Thymus (tissue), 11 donors: ENCODE data around the gene CDAN1. TPM values are rescaled to one million over a fixed set of nuclear protein-coding genes. Genes with fewer than 3 reads are reported as not detected.
"Not testable (repeated sequence)": the region's sequence is repeated elsewhere in the genome, so short reads cannot be mapped to it uniquely, and the experiment has no call there.

Experiments
- DNase-seq, 9 donors: peaks; one replicate each; pipeline ENCODE4 v3.0.0-alpha.2; 2013; ENCODE audit warnings: low spot score in 9 of 9, low read depth in 6 of 9, missing footprints in 1 of 9
- H3K27ac ChIP-seq, 2 donors: one replicate each; pipeline ENCODE4 v1.5.1; 2013; ENCODE audit warnings: control low read depth in 1 of 2, low read depth in 1 of 2, low read length in 1 of 2, mild to moderate bottlenecking in 1 of 2, moderate library complexity in 1 of 2
- H3K27me3 ChIP-seq, 2 donors: one replicate each; pipeline ENCODE4 v1.5.1; 2013; ENCODE audit warnings: low read length in 1 of 2; ENCODE audit not compliant: control insufficient read depth in 2 of 2, insufficient read depth in 1 of 2
- H3K36me3 ChIP-seq, 2 donors: one replicate each; pipeline ENCODE4 v1.5.1; 2013; ENCODE audit warnings: low read length in 1 of 2, mild to moderate bottlenecking in 1 of 2, moderate library complexity in 1 of 2; ENCODE audit not compliant: control insufficient read depth in 2 of 2, insufficient read depth in 2 of 2
- H3K4me1 ChIP-seq, 2 donors: one replicate each; pipeline ENCODE4 v1.5.1; 2013; ENCODE audit warnings: low read length in 2 of 2; ENCODE audit not compliant: control insufficient read depth in 2 of 2, insufficient read depth in 2 of 2
- H3K4me3 ChIP-seq, 2 donors: one replicate each; pipeline ENCODE4 v1.5.1; 2013; ENCODE audit warnings: low read length in 2 of 2, control low read depth in 1 of 2, mild to moderate bottlenecking in 1 of 2
- H3K9me3 ChIP-seq, 2 donors: one replicate each; pipeline ENCODE4 v1.5.1; 2013; ENCODE audit warnings: low read length in 1 of 2, mild to moderate bottlenecking in 1 of 2; ENCODE audit not compliant: control insufficient read depth in 2 of 2, insufficient read depth in 1 of 2
- WGBS: extraction: QIAGEN DNeasy Blood & Tissue Kit; methylation state at CpG from one replicate; pipeline ENCODE4 v1.1.7; 2013; 5-methylcytosine and 5-hydroxymethylcytosine counted together
- polyA plus RNA-seq: library from polyadenylated mRNA; stranded (reverse); fragments of 200-250 nt; gene quantifications from one replicate; pipeline ENCODE4 v1.2.3, GENCODE V29; 2013
- total RNA-seq: library from RNA; stranded (reverse); fragments of 120-200 nt; gene quantifications from one replicate; pipeline ENCODE4 v1.2.4, GENCODE V29; 2013
- donor health status: healthy.

CDAN1 gene
- total and polyA plus RNA-seq, 2 donors: 8.1 to 14.8 TPM

DNA sequence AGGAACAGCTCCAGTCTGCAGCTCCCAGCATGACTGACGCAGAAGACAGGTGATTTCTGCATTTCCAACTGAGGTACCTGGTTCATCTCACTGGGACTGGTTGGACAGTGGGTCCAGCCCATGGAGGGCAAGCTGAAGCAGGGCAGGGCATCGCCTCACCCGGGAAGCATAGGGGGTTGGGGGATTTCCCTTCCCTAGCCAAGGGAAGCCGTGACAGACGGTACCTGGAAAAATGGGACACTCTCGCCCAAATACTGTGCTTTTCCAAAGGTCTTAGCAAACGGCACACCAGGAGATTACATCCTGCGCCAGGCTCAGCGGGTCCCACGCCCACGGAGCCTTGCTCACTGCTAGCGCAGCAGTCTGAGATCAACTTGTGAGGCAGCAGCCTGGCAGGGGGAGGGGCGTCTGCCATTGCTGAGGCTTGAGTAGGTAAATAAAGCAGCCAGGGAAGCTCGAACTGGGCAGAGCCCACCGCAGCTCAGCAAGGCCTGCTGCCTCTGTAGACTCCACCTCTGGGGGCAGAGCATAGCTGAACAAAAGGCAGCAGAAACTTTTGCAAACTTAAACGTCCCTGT is 27.3 kb upstream of the CDAN1 start:
- not testable (repeated sequence) for DNase-seq, H3K27ac ChIP-seq

DNA sequence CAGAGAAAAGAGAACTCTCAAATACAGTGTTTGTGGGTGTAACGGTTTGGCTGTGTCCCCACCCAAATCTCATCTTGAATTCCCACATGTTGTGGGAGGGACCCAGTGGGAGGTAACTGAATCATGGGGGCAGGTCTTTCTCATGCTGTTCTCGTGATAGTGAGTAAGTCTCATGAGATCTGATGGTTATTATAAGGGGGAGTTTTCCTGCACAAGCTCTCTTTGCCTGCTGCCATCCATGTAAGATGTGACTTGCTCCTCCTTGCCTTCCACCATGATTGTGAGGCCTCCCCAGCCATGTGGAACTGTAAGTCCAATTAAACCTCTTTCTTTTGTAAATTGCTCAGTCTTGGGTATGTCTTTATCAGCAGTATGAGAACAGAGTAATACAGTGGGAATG is 24.9 kb upstream of the CDAN1 start:
- H3K27me3 ChIP-seq, H3K36me3 ChIP-seq, DNase-seq, H3K4me1 ChIP-seq, H3K27ac ChIP-seq, H3K9me3 ChIP-seq, H3K4me3 ChIP-seq: not testable (repeated sequence)
- 93% methylated on average over 2 of the region's 2 CpGs for WGBS

More for the DNA sequence above, 27.3 kb upstream of the CDAN1 start:
- not testable (repeated sequence) for H3K9me3 ChIP-seq, H3K4me3 ChIP-seq, H3K27me3 ChIP-seq, H3K36me3 ChIP-seq, H3K4me1 ChIP-seq
- 93% methylated on average over 16 of the region's 16 CpGs for WGBS

DNA sequence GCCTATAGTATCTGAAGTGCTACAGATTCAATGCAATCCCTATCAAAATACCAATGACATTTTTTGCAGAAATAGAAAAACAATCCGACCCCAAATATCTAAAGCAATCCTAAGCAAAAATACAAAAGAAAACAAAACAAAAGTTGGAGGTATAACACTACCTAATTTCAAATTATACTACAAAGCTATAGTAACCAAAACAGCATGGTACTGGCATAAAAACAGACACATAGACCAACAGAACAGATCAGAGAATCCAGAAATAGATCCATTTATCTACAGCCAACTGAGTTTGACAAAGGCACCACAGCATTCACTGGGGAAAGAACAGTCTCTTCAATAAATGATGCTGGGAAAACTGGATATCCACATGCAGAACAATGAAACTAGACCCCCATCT is 23.8 kb upstream of the CDAN1 start:
- no peak for DNase-seq
- Histone ChIP-seq H3K27me3 (no peaks in the 10 kb centered on the region), H3K4me1 (no peaks in the 10 kb centered on the region), H3K27ac (no peak overlapping the region), H3K36me3 (no peaks in the 10 kb centered on the region), H3K4me3 (no peak overlapping the region), H3K9me3 (peaks cover 0 to 8% of the 10 kb centered on the region in 2 donors)
- WGBS: 100% methylated on average over 1 of the region's 1 CpG

DNA sequence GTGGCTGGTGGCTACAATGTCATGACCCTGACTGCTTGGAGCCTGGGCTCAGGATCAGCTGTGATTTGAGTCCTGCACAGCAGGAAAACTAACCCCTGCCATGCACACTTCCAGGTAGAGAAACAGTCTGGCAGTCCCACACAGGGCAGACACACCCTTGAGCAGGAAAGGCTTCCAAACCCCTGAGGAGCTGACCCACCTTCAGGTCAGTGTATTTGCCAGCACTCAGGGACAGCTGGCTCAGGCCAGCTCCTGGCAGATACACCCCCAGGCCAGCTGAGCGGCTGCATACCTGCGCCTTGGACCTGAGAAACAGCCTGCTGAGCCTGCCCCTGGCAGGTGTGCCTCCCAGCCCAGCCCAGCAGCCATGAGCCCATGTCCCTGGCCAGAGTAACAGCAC is 22.2 kb upstream of the CDAN1 start:
- no peak overlapping the region for H3K4me3 ChIP-seq
- H3K27me3 ChIP-seq: no peaks in the 10 kb centered on the region
- no peaks in the 10 kb centered on the region for H3K36me3 ChIP-seq
- H3K9me3 ChIP-seq: peaks cover 0 to 8% of the 10 kb centered on the region in 2 donors
- no peaks in the 10 kb centered on the region for H3K4me1 ChIP-seq
- no peak for DNase-seq
- 100% methylated on average over 2 of the region's 2 CpGs for WGBS
- no peak overlapping the region for H3K27ac ChIP-seq

DNA sequence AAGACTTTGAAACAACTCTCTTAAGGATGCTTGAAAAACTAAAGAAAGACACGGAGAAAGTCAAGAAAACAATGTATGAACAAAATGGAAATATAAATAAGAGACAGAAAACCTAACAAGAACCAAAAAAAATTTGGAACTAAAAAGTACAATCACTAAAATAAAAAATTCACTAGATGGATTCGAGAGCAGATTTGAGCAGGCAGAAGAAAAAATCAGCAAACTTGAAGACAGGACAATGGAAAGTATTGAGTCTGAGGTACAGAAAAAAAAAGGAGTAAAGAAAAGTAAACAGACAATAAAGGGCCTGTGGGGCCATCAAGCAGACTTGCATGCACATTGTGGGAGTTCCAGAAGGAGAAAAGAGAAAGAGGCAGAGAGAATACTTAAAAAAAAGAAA is 13.4 kb upstream of the CDAN1 start:
- Histone ChIP-seq H3K36me3 (peaks cover 16 to 19% of the 10 kb centered on the region in 2 donors), H3K27me3 (no peaks in the 10 kb centered on the region), H3K4me1 (no peaks in the 10 kb centered on the region), H3K4me3 (no peak overlapping the region), H3K27ac (no peak overlapping the region), H3K9me3 (no peaks in the 10 kb centered on the region)
- WGBS: 98% methylated on average over 2 of the region's 2 CpGs
- no peak for DNase-seq

DNA sequence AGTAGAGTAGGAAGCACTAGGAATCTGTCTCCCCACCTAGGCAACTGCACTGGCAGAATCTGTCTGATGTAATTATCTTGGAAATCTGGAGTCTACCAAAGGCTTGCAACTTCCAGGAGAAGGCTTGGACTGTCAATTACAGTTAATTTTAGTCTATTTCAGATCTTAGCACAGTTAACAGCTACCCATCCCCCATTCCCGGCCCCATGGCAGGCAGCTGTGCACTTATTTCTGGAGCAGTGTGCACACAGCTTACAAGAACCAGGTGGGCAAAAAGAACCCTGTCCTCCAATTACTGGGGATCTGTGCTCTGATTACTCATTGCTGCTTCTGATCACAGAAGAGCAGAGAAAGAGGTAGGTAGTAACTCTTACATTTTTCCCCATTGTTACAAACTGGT is 12.3 kb upstream of the CDAN1 start:
- WGBS: 95% methylated on average over 1 of the region's 1 CpG
- Histone ChIP-seq H3K27ac (no peak overlapping the region), H3K4me1 (no peaks in the 10 kb centered on the region), H3K27me3 (no peaks in the 10 kb centered on the region), H3K9me3 (no peaks in the 10 kb centered on the region), H3K36me3 (peaks cover 16 to 20% of the 10 kb centered on the region in 2 donors), H3K4me3 (no peak overlapping the region)
- no peak for DNase-seq

DNA sequence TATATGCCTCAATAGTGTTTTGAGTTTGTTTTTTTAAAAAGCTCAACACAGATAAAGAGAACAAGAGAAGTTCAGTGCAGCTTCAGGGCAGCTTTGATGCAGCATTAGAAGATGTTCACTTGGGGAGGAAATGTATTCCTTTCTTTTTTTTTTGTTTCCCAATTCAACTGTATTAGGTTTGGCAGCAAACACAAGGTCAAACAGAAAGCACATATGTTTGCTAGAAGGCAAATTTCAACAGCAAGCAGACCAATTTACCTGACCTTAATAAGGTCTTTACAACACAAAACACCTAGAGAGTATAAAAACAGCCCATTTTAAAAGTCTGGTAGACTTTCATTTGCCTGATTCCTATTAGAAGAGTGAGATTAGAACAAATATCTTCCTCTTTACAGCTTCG is 7.3 kb upstream of the CDAN1 start:
- H3K27ac ChIP-seq: no peak overlapping the region
- H3K9me3 ChIP-seq: no peaks in the 10 kb centered on the region
- H3K4me3 ChIP-seq: no peak overlapping the region
- no peaks in the 10 kb centered on the region for H3K4me1 ChIP-seq
- peaks cover 5 to 7% of the 10 kb centered on the region in 2 donors for H3K36me3 ChIP-seq
- no peaks in the 10 kb centered on the region for H3K27me3 ChIP-seq
- no peak for DNase-seq
- WGBS: 100% methylated on average over 1 of the region's 1 CpG

DNA sequence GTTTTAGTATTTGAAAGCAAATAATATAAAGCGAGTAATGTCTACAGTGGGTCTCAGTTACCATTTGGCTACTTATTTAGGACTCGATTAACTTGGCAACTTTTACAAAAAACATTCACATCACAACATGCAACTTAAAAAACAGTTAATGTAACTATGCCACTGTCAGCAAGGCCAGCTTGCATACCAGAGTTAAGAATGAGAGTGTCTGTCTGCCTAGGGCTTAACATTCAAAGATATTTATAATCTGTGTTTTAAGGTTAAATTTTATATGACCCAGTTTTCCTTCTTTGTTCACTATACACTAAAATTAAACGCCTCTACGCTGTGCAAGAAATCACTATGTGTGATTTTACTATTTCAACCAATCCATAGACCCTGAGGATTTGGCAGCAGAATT is 5.2 kb upstream of the CDAN1 start:
- H3K4me3 ChIP-seq: no peak overlapping the region
- WGBS: 95% methylated on average over 4 of the region's 4 CpGs
- DNase-seq: no peak
- no peaks in the 10 kb centered on the region for H3K27me3 ChIP-seq
- no peak overlapping the region for H3K27ac ChIP-seq
- H3K4me1 ChIP-seq: peaks cover 0 to 5% of the 10 kb centered on the region in 2 donors
- peaks cover 5 to 7% of the 10 kb centered on the region in 2 donors for H3K36me3 ChIP-seq
- H3K9me3 ChIP-seq: no peaks in the 10 kb centered on the region

DNA sequence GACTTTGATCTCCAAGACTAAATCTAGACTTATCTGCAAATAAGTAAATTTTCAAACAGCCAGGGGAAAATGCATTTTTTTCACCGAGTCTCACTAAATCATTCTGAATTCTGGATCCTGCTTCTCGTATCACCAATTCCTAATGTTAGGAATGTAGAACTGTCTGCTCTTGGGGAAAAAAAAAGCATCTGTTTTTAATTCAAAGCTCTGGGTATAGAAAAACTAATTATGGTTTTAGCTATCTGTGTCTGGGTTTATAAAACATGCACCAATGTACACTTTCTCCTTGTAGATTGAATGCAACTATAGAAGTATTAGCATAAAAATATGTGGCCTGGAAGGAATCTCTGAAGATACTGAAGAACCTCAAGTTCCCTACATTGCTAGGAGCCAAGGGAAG is 4.8 kb upstream of the CDAN1 start:
- Histone ChIP-seq H3K27ac (no peak overlapping the region), H3K36me3 (peaks cover 5 to 7% of the 10 kb centered on the region in 2 donors), H3K27me3 (no peaks in the 10 kb centered on the region), H3K9me3 (no peaks in the 10 kb centered on the region), H3K4me3 (no peak overlapping the region), H3K4me1 (peaks cover 0 to 6% of the 10 kb centered on the region in 2 donors)
- no peak for DNase-seq
- WGBS: 98% methylated on average over 2 of the region's 2 CpGs
